Right ventricle myocardium inferior (tissue), 1 donor: ENCODE results near the gene TSEN2. TPM values are rescaled to one million over a fixed set of nuclear protein-coding genes. Genes with fewer than 3 reads are reported as not detected.
"Not testable (repeated sequence)": the region's sequence is repeated elsewhere in the genome, so short reads cannot be mapped to it uniquely, and the experiment has no call there.

Experiments used
- ATAC-seq: fragments of 200-7000 bp; cut with Tn5 transposase; one replicate; pipeline ENCODE4 v1.9.1; 2020; ENCODE audit warnings: mild to moderate bottlenecking, moderate library complexity
- DNase-seq: peaks from one replicate; pipeline ENCODE4 v3.0.0; 2021; ENCODE audit errors: missing footprints
- intact Hi-C: fragments of 100-400 bp; cut with DNase I; formaldehyde crosslinking; loops from one replicate; pipeline ENCODE4 v1.11.0; 2022
- total RNA-seq: library from RNA; stranded (reverse); fragmentation: NEBNext Ultra II Directional; extraction: Animal tissue kit (Norgen Biotek cat#: 25700); gene quantifications from one replicate; pipeline ENCODE4 v1.2.1, GENCODE V29; 2021
- donor health status: DM: no; HTN: yes; CAD: no; lungs with severe emphysema.

The TSEN2 gene
- total RNA-seq, 1 donor from 2014 or later, result 24.1 TPM

DNA sequence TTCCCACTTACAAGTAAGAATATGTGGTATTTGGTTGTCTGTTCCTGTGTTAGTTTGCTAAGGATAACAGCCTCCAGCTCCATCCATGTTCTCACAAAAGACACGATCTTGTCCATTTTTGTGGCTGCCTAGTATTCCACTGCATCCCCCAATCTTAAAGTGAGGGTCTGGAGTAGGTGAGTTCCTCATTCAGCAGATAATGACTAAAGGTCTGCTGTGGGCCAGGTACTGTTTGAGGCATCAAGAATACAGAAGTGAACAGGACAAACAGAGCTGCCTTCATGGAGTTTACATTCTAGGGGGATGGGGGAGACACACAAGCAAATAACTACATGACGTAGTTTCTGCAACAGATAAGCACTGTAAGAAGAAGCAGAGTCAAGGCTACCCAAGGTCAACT is 36.7 kb downstream of the TSEN2 start:
- intact Hi-C loops, result loop anchor here (5.0 kb wide), 1 partner anchor 36 kb away; the partner anchor contains the start of gene MKRN2
- ATAC-seq (no peak), DNase-seq (no peak)

DNA sequence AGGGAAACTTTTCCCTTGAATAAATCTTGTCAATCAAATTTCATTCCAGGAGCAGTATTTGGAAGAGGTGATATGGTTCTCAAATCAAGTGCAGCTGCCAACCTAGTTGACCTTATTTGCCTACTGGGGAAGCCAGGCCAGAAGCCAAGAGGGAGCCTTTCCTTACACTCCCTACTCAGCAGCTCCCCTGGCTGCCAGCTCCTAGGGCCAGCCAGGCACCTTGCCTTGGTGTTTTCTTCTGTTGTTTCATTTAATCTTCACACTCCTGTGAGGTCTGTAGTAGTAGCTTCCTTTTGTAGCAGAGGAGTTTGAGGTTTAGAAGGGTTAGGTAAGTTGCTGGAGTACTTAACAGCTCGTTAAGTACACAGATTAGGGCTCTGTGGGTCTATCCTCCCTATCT is 38.4 kb downstream of the TSEN2 start:
- DNase-seq (no peak), ATAC-seq (peak; percentile 84)
- intact Hi-C loops, result loop anchor here (5.0 kb wide), 1 partner anchor 35 kb away; the partner anchor contains the start of gene MKRN2

DNA sequence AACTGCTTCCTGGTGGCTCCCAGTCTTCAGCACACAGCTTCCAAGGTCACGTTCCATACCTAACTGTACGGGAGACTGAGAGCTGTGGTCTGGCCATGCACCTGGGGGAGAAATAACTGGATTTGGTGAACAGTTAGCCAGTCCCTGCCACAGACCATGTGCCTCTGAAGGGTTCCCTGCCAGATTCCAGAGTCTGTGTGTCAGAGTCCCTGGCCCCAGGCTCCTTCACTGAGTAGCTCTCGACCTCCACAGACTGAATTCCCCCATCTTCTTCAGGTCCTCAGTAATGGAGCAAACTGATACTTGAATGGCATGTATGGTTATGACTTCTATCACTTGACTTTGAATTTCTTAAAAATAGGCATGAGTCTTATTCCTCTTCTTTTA is 43.5 kb downstream of the TSEN2 start:
- intact Hi-C loops, result no loop called here
- DNase-seq, result no peak
- ATAC-seq, result no peak

DNA sequence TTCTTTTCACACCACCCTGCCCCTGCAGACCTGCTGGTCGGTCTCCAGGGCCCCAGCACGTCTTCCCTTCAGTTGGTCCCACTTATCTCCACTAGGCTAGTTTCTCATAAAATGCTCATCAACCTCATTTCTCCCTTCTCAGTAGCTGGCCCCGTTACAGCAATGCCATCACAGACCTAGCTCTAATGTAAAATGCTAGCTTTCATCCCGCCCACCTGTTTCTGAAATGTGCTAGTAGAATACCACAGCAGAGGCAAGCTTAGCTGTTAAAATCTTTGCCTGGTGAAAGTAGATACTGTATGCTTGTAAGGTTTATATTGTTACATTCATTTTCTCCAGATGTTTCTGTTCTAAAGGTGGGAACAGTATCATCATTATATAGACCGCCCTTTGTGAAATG is 47.9 kb downstream of the TSEN2 start:
- ATAC-seq, result no peak

GRCh38 chr3:12536423-12536822 is 52.1 kb downstream of the TSEN2 start:
- DNase-seq, result no peak
- ATAC-seq, result no peak
- intact Hi-C loops, result no loop called here

More for the DNA sequence above, 47.9 kb downstream of the TSEN2 start:
- DNase-seq, result no peak
- intact Hi-C loops, result no loop called here

GRCh38 chr3:12541625-12542024 is 57.3 kb downstream of the TSEN2 start:
- intact Hi-C loops, result no loop called here
- ATAC-seq, result peak; percentile 44
- DNase-seq, result no peak

DNA sequence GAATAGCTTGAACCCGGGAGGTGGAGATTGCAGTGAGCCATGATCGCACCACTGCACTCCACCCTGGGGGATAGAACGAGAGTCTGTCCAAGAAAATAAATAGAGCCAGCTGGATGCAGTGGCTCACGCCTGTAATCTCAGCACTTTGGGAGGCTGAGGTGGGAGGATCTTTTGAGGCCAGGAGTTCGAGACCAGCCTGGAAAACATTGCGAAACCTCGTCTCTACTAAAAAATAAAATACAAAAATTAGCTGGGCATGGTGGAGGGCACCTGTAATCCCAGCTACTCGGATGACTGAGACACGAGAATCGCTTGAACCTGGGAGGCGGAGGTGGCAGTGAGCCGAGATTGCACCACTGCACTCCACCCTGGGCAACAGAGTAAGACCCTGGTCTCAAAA is 59.2 kb downstream of the TSEN2 start:
- ATAC-seq, intact Hi-C loops, DNase-seq: not testable (repeated sequence)

DNA sequence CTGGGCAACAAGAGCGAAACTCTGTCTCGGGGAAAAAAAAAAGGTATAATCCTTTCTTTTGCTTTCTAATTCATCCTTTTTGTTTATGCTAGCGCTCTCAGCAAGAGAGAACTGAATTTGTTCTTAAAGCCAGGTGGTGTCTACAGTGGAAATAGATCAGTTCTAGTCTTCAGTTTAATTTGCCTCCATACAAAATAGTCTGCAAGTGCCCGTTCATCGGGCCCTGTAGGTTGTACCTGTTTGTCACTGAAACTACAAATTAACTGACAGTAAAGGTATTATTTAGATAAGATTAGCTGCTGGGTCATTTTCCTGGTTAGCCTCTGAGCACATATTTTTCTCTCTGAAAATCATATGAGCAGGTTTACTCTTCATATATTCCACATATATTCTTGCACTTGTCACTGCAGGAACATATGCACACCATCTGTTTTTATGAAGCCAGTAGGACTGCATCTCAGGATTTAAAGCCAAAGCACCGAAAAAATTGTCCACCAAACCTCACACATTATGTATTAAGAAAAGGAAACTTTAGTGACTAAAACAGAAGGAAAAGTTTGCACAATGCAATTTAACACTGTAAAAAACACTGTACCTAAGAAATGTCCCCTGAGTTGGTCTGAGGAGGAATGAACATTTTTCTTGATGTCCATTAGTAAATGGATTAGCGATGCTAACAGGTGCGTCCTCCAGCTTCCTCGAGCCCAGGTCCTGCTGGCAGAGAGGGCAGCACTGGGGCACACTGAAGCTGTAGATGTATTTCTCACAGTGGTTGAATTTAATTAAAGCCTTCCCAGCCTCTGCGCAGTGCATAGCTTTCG is 60.6 kb downstream of the TSEN2 start:
- ATAC-seq (no peak), DNase-seq (no peak)
- intact Hi-C loops, result no loop called here

DNA sequence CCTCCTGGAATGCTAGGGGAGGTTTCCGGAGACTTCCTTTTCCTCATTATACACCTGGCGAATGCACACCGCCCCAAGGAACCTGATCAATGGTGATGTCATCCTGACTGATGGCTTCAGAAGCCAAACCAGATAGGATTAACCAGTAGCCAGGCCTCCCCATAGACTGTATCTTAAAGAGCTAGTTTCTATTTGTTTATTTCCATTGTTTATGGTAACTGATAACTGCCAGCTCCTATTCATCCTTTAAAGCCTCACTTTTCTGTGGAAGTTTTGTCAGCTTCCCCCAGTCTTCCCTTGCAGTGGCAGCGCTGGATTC is 61.2 kb downstream of the TSEN2 start, which contains the start of gene MKRN2OS:
MKRN2OS (minus strand) TSS at position 27 of the 319 bp plus-strand sequence. CDS start 35 bp downstream, outside the sequence.
- ATAC-seq (no peak), DNase-seq (no peak)
- intact Hi-C loops, result no loop called here

- intact Hi-C loops, result loop anchor here (10.0 kb wide), 1 partner anchor 155 kb away; no protein-coding TSS in a partner anchor
- DNase-seq (no peak), ATAC-seq (no peak)
Measured at GRCh38 chr3:12549971-12550760, 65.9 kb downstream of the TSEN2 start.

- DNase-seq (peak; percentile 59), ATAC-seq (no peak)
- intact Hi-C loops, result loop anchor here (10.0 kb wide), 1 partner anchor 151 kb away; no protein-coding TSS in a partner anchor
Measured at GRCh38 chr3:12553921-12554391, 69.7 kb downstream of the TSEN2 start.

DNA sequence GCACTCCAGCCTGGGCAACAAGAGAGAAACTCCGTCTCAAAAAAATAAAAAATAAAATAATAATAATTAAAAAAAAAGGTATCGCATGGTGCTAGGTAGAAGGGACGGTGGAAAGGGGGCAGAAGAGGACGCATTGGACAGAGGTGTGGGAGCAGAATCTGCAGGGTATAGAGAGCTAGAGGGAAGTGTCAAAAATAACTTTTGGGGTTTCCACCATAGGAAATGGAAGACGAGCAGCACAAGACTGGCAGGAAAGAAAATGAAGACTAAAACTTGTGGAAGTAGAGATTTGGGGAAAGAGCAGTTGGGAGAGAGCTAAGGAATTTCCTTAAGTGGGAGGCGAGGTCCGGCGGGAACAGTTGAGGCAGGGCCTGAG is 72.0 kb downstream of the TSEN2 start:
- ATAC-seq, result peak; percentile 12
- no peak for DNase-seq
- intact Hi-C loops, result loop anchor here (5.0 to 10.0 kb wide), 4 partner anchors 34 to 241 kb away; partner anchors contain the start of genes CAND2 and TSEN2

- peak; percentile 97 for ATAC-seq
- intact Hi-C loops, result loop anchor here (1.0 to 10.0 kb wide), 5 partner anchors 35 to 240 kb away; partner anchors contain the start of genes CAND2 and TSEN2
- peak; percentile 95 for DNase-seq
Measured at GRCh38 chr3:12556690-12557472, 72.6 kb downstream of the TSEN2 start, which contains the start of gene MKRN2. TSS of gene MKRN2 (plus strand) at chr3:12557087. CDS start at chr3:12557151, 64 bp downstream.

- no peak for ATAC-seq
- DNase-seq, result no peak
- intact Hi-C loops, result loop anchor here (1.0 to 10.0 kb wide), 5 partner anchors 35 to 240 kb away; partner anchors contain the start of genes CAND2 and TSEN2
Measured at GRCh38 chr3:12557473-12558100, 73.3 kb downstream of the TSEN2 start.

GRCh38 chr3:12558706-12559105 is 74.4 kb downstream of the TSEN2 start:
- intact Hi-C loops, result loop anchor here (5.0 to 10.0 kb wide), 4 partner anchors 36 to 239 kb away; partner anchors contain the start of genes CAND2 and TSEN2
- DNase-seq, result no peak
- no peak for ATAC-seq

- DNase-seq (no peak), ATAC-seq (no peak)
- intact Hi-C loops, result loop anchor here (5.0 to 10.0 kb wide), 4 partner anchors 37 to 238 kb away; partner anchors contain the start of genes CAND2 and TSEN2
Measured at GRCh38 chr3:12559520-12559919, 75.2 kb downstream of the TSEN2 start.

- no peak for DNase-seq
- ATAC-seq, result no peak
- intact Hi-C loops, result no loop called here
Measured at GRCh38 chr3:12560505-12561190, 76.4 kb downstream of the TSEN2 start.
